Measurements from ENCODE around the gene C5orf63. TPM values are rescaled to one million over a fixed set of nuclear protein-coding genes. Genes with fewer than 3 reads are reported as not detected.

C5orf63 gene
- total RNA-seq, 1 experiment from 2014 or later, result 1.2 TPM

GRCh38 chr5:127028822-127029457 lies 44.4 kb downstream of the C5orf63 start:
- no peak overlapping the region for H2BK120ac ChIP-seq (ENCODE audit: low read depth, low read length, poor library complexity, severe bottlenecking)
- no peak overlapping the region for H2BK15ac ChIP-seq (ENCODE audit: low read depth, low read length)
- H3K79me1 ChIP-seq (ENCODE audit: insufficient read depth, low read depth, low read length, poor library complexity, severe bottlenecking), result no peaks in the 10 kb centered on the region
- Mint-ChIP-seq H3K9me3 (peaks cover 0 to 3% of the 10 kb centered on the region in 2 experiments; a peak in 1 of 5 replicates), H3K4me1 (peaks cover 34 to 36% of the 10 kb centered on the region in 2 experiments), H3K36me3 (ENCODE audit: insufficient read depth in 1 of 3, low read depth in 3 of 3) (peaks cover 0 to 4% (median 0%) of the 10 kb centered on the region in 3 experiments; a peak in 2 of 7 replicates), H3K4me3 (peak overlapping the region; percentile 81 to 88), H3K27me3 (ENCODE audit: low read depth) (peaks cover 44% of the 10 kb centered on the region), H3K27ac (no peak overlapping the region)
- H3K23ac ChIP-seq (ENCODE audit: insufficient read length, low read depth, low read length), result no peak overlapping the region
- no peaks in the 10 kb centered on the region for H4K20me1 ChIP-seq (ENCODE audit: control insufficient read depth, insufficient read depth, insufficient read length)
- no peak overlapping the region for H3K56ac ChIP-seq (ENCODE audit: insufficient read length, low read depth, low read length)
- H2BK20ac ChIP-seq (ENCODE audit: low read depth, low read length, poor library complexity, severe bottlenecking), result no peak overlapping the region
- no peak overlapping the region for H4K91ac ChIP-seq (ENCODE audit: insufficient read length, low read depth, low read length)
- no peak for DNase-seq
- no peak for TF ChIP-seq CTCF (conservative IDR thresholded peaks at IDR 0.05)
- H3K9me3 ChIP-seq (ENCODE audit: control insufficient read depth, low read depth, low read length), result no peaks in the 10 kb centered on the region
- H3K14ac ChIP-seq (ENCODE audit: insufficient read depth, low read length), result no peak overlapping the region
- H3K4ac ChIP-seq (ENCODE audit: low read depth, low read length), result no peak overlapping the region
- H3T11ph ChIP-seq (ENCODE audit: low read length), result no peak overlapping the region
- no peak overlapping the region for H2AFZ ChIP-seq (ENCODE audit: low read length)
- H3K18ac ChIP-seq (ENCODE audit: insufficient read length, low read depth, low read length), result no peak overlapping the region
- H3K4me2 ChIP-seq (ENCODE audit: insufficient read depth, insufficient read length, low read length), result peak overlapping the region; percentile 55
- H4K8ac ChIP-seq (replicated peaks; ENCODE audit: insufficient read length, low read depth, low read length), result no peak overlapping the region
- peaks cover 18% of the 10 kb centered on the region for H3K23me2 ChIP-seq (ENCODE audit: insufficient read length, low read depth, low read length, poor library complexity, severe bottlenecking)
- H3K9ac ChIP-seq (ENCODE audit: extremely low read depth, insufficient read length, low read length), result no peak overlapping the region
- no peaks in the 10 kb centered on the region for H3K79me2 ChIP-seq (ENCODE audit: insufficient read depth, low read length)
- no peak overlapping the region for H3K27ac ChIP-seq (ENCODE audit: insufficient read length, low read depth, low read length)
- no peaks in the 10 kb centered on the region; the same call in 1 of the 2 replicates for H3K27me3 ChIP-seq (ENCODE audit: insufficient read depth, low read length)
- no peak overlapping the region for H2BK5ac ChIP-seq (ENCODE audit: insufficient read length, low read length)
- H2AK5ac ChIP-seq (ENCODE audit: insufficient read length, low read length), result no peak overlapping the region
- no peak overlapping the region for H2BK12ac ChIP-seq (ENCODE audit: insufficient read length, low read depth, low read length)
- H4K5ac ChIP-seq (ENCODE audit: insufficient read length, low read depth, low read length), result no peak overlapping the region
- no CpG with 5 or more reads among the region's 12 CpGs for WGBS (ENCODE audit: extremely low coverage, insufficient read length, low lambda C conversion rate)
- 0 out of 2 replicates have a peak, but pooled peaks cover 2% of the 10 kb centered on the region for H3K4me1 ChIP-seq (ENCODE audit: insufficient read depth, low read length)

Data from H9 (cell line).